Tibial nerve (tissue), 4 donors: ENCODE results near the gene NKAIN2.

Experiments used
- CTCF ChIP-seq, 5 experiments: fragments of 200-600 bp in 3 of 5; fragments of 450-650 bp in 2 of 5; sonication (generic) in 3 of 5; IDR thresholded peaks; one replicate each; pipeline ENCODE4 v1.5.1; 2016 to 2019; ENCODE audit warnings: antibody characterized with exemption in 5 of 5, mild to moderate bottlenecking in 3 of 5, moderate library complexity in 2 of 5
- EP300 ChIP-seq, 2 donors: sonication (generic); formaldehyde crosslinking; IDR thresholded peaks; one replicate each; pipeline ENCODE4 v1.6.1; 2017; ENCODE audit warnings: antibody characterized with exemption in 2 of 2, mild to moderate bottlenecking in 1 of 2
- POLR2A ChIP-seq, 2 donors: fragments of 450-650 bp; IDR thresholded peaks; one replicate each; pipeline ENCODE4 v1.6.1; 2017; ENCODE audit warnings: antibody characterized with exemption in 2 of 2, mild to moderate bottlenecking in 2 of 2, moderate library complexity in 2 of 2

DNA sequence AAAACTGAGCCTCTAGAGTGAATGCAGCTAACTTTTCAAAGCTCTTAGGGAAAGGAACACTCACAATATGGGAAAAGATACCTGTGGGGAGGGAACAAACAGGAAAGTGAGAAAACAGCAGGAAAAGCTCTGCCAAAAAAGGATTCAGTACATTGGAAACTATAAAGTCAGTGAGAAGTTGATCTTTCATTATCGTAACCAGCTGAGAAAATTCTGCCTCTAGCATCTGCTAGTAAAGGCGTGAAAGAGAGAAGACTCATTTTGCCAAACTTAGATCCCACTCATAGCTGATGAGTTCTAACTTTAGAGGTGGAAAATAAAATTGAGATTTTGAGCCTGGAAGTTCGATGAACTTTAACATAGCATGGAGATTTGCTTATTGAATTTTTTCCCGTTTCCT is 836.8 kb downstream of the NKAIN2 start:
- no peak for TF ChIP-seq CTCF (IDR thresholded peaks at IDR 0.05)
- no peak for TF ChIP-seq POLR2A (IDR thresholded peaks at IDR 0.05)
- TF ChIP-seq EP300 (IDR thresholded peaks at IDR 0.05) = no peak
